ENCODE results near the gene PTCD1.
"Not testable (repeated sequence)": the region's sequence is repeated elsewhere in the genome, so short reads cannot be mapped to it uniquely, and the experiment has no call there.

The PTCD1 gene

DNA sequence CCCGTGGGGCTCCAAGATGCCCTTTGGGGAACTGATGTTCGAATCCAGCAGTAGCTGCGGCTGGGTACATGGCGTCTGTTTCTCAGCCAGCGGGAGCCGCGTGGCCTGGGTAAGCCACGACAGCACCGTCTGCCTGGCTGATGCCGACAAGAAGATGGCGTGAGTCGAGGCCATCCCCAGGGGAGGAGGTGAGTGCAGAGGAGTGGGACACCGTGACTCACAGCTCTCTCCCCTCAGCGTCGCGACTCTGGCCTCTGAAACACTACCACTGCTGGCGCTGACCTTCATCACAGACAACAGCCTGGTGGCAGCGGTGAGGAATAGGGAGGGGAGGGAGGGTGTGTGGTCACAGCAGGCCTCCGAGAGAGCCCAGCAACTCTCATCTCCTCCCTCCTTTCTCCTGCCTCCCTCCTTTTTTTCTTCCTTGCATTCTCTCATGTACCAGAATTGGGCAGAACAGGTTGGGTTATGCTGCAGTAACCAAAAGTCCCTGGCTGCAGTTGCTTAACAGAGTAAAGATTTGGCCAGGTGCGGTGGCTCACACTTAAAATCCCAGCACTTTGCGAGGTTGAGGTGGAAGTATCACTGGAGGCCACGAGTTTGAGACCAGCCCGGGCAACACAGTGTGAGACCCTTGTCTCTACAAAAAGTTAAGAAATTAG, 47.5 kb downstream of the PTCD1 start:
- Histone ChIP-seq H3K4me1 (ENCODE audit: control insufficient read depth, insufficient read depth, low read length, poor library complexity, severe bottlenecking) (peaks cover 17% of the 10 kb centered on the region), H3K4me3 (ENCODE audit: insufficient read depth, low read depth, low read length, poor library complexity, severe bottlenecking) (no peak overlapping the region), H3K27ac (ENCODE audit: insufficient read depth, low read length, poor library complexity, severe bottlenecking) (no peak overlapping the region), H3K27me3 (replicated peaks; ENCODE audit: control insufficient read depth, insufficient read depth, low read length, poor library complexity, severe bottlenecking) (no peaks in the 10 kb centered on the region), H3K36me3 (ENCODE audit: control insufficient read depth, insufficient read depth, low read length) (peaks cover 78% of the 10 kb centered on the region), H3K9me3 (ENCODE audit: control insufficient read depth, low read length) (no peaks in the 10 kb centered on the region)
- no peak for DNase-seq

DNA sequence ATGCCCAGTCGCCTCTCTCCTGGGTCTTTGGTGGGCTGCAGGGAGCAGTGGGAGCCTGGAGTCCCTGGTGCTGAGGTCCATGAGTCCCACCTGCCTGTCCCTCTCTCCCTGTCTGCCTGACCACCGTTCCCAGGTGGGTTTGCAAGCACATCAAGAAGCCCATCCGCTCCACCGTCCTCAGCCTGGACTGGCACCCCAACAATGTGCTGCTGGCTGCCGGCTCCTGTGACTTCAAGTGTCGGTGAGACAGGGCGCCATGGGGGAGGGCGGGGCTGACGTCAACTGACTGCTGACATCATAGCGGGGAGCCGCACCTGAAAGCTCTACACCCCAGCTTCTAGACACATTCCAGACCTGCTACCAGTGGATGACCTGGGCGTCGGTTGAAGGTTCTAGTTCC, 48.8 kb downstream of the PTCD1 start:
- no peak overlapping the region for H3K4me3 ChIP-seq (ENCODE audit: insufficient read depth, low read depth, low read length, poor library complexity, severe bottlenecking)
- no peak overlapping the region for H3K27ac ChIP-seq (ENCODE audit: insufficient read depth, low read length, poor library complexity, severe bottlenecking)
- no peaks in the 10 kb centered on the region for H3K9me3 ChIP-seq (ENCODE audit: control insufficient read depth, low read length)
- peaks cover 21% of the 10 kb centered on the region for H3K4me1 ChIP-seq (ENCODE audit: control insufficient read depth, insufficient read depth, low read length, poor library complexity, severe bottlenecking)
- no peak for DNase-seq
- peaks cover 70% of the 10 kb centered on the region for H3K36me3 ChIP-seq (ENCODE audit: control insufficient read depth, insufficient read depth, low read length)
- no peaks in the 10 kb centered on the region for H3K27me3 ChIP-seq (replicated peaks; ENCODE audit: control insufficient read depth, insufficient read depth, low read length, poor library complexity, severe bottlenecking)

DNA sequence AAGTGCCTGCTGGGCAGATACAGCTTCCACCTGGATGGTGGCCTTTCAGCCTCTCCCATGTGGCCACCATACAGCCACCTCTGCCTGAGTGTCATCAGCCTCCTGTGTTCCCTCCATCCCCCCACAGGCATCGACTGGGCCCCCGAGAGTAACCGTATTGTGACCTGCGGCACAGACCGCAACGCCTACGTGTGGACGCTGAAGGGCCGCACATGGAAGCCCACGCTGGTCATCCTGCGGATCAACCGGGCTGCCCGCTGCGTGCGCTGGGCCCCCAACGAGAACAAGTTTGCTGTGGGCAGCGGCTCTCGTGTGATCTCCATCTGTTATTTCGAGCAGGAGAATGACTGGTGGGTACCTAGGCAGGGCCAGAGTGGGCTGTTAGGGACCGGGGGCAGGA, 50.7 kb downstream of the PTCD1 start:
- no peak overlapping the region for H3K27ac ChIP-seq (ENCODE audit: insufficient read depth, low read length, poor library complexity, severe bottlenecking)
- H3K4me3 ChIP-seq (ENCODE audit: insufficient read depth, low read depth, low read length, poor library complexity, severe bottlenecking), result no peak overlapping the region
- peaks cover 68% of the 10 kb centered on the region for H3K36me3 ChIP-seq (ENCODE audit: control insufficient read depth, insufficient read depth, low read length)
- H3K27me3 ChIP-seq (replicated peaks; ENCODE audit: control insufficient read depth, insufficient read depth, low read length, poor library complexity, severe bottlenecking), result no peaks in the 10 kb centered on the region
- no peak for DNase-seq
- H3K9me3 ChIP-seq (ENCODE audit: control insufficient read depth, low read length), result no peaks in the 10 kb centered on the region
- peaks cover 26% of the 10 kb centered on the region for H3K4me1 ChIP-seq (ENCODE audit: control insufficient read depth, insufficient read depth, low read length, poor library complexity, severe bottlenecking)

DNA sequence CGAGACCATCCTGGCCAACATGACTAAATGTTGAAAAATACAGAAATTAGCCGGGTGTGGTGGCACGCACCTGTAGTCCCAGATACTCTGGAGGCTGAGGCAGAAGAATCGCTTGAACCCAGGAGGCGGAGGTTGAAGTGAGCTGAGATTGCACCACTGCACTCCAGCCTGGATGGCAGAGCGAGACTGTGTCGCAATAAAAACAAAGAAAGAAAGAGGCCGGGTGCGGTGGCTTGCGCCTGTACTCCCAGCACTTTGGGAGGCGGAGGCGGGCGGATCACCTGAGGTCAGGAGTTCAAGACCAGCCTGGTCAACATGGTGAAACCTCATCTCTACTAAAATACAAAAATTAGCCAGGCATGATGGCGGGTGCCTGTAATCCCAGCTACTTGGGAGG, 51.4 kb downstream of the PTCD1 start:
- not testable (repeated sequence) for H3K27me3 ChIP-seq (replicated peaks; ENCODE audit: control insufficient read depth, insufficient read depth, low read length, poor library complexity, severe bottlenecking); H3K4me3 ChIP-seq (ENCODE audit: insufficient read depth, low read depth, low read length, poor library complexity, severe bottlenecking); H3K9me3 ChIP-seq (ENCODE audit: control insufficient read depth, low read length); DNase-seq; H3K27ac ChIP-seq (ENCODE audit: insufficient read depth, low read length, poor library complexity, severe bottlenecking)
- peaks cover 20% of the 10 kb centered on the region for H3K4me1 ChIP-seq (ENCODE audit: control insufficient read depth, insufficient read depth, low read length, poor library complexity, severe bottlenecking)
- H3K36me3 ChIP-seq (ENCODE audit: control insufficient read depth, insufficient read depth, low read length), result peaks cover 68% of the 10 kb centered on the region

DNA sequence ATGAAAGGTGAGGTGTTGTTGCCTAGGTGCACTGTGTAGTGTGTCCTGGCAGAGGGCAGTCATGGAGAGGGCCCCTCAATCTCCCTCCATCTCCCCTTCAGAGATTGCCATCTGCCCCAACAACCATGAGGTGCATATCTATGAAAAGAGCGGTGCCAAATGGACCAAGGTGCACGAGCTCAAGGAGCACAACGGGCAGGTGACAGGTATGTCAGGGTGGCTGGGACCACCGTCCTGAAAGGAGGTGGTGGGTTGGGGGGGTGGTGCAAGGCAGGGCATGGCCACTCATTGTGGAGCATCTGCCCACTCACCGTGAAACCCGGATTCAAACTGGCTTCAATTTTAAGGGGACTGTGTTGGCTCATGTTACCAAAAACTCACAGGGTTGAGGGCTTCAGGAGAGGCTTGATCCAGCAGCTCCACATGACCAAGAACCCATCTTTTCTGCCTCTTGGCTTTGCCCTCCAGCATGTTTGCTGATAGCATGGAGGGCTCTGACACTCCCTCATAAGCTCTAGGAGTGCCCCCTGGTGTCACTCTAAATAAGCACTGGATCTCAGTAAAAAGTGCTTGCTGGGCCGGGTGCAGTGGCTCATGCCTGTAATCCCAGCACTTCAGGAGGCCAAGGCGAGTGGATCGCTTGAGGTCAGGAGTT, 51.9 kb downstream of the PTCD1 start:
- Histone ChIP-seq H3K4me1 (ENCODE audit: control insufficient read depth, insufficient read depth, low read length, poor library complexity, severe bottlenecking) (peaks cover 21% of the 10 kb centered on the region), H3K36me3 (ENCODE audit: control insufficient read depth, insufficient read depth, low read length) (peaks cover 67% of the 10 kb centered on the region), H3K4me3 (ENCODE audit: insufficient read depth, low read depth, low read length, poor library complexity, severe bottlenecking) (no peak overlapping the region), H3K27me3 (replicated peaks; ENCODE audit: control insufficient read depth, insufficient read depth, low read length, poor library complexity, severe bottlenecking) (no peaks in the 10 kb centered on the region), H3K9me3 (ENCODE audit: control insufficient read depth, low read length) (no peaks in the 10 kb centered on the region), H3K27ac (ENCODE audit: insufficient read depth, low read length, poor library complexity, severe bottlenecking) (peak overlapping the region; percentile 32)
- DNase-seq, result no peak

DNA sequence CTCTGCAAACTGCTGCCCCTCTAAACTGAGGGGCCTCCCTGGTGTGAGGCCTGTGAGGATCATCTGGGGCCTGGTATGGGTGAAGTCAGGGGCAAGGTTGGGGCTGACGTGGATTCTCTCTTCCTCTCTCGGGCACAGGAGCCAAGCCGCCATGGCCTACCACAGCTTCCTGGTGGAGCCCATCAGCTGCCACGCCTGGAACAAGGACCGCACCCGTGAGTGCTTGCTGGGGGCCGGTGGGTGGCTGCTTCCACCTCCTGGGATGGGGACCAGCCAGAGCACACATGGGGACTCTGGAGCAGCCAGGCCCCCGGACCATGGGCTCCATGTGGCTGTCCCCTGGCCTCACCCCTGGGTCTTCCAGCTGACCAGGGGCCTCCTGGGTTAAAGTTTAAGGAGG, 53.0 kb downstream of the PTCD1 start:
- peaks cover 56% of the 10 kb centered on the region for H3K36me3 ChIP-seq (ENCODE audit: control insufficient read depth, insufficient read depth, low read length)
- H3K4me3 ChIP-seq (ENCODE audit: insufficient read depth, low read depth, low read length, poor library complexity, severe bottlenecking), result no peak overlapping the region
- H3K27me3 ChIP-seq (replicated peaks; ENCODE audit: control insufficient read depth, insufficient read depth, low read length, poor library complexity, severe bottlenecking), result no peaks in the 10 kb centered on the region
- no peaks in the 10 kb centered on the region for H3K9me3 ChIP-seq (ENCODE audit: control insufficient read depth, low read length)
- H3K27ac ChIP-seq (ENCODE audit: insufficient read depth, low read length, poor library complexity, severe bottlenecking), result peak overlapping the region; percentile 57
- H3K4me1 ChIP-seq (ENCODE audit: control insufficient read depth, insufficient read depth, low read length, poor library complexity, severe bottlenecking), result peaks cover 32% of the 10 kb centered on the region
- DNase-seq, result no peak

DNA sequence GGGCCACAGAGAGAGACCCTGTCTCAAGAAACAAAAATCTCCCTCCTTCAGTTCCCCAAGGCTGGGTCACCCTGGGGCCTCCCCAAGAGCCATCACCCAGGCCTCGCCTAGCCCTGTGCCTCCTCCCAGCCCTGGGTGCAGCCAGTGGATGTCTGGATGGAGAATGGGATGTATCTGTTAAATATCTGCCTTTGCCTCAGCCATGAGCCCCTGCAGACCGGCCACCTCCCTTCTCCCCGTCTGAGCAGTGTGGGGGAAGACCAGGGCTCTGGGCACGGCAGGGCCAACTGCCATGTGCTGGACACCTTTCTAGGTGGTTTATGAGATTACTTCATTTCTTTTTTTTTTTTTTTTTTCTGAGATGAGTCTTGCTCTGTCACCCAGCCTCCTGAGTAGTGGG, 54.1 kb downstream of the PTCD1 start:
- Histone ChIP-seq H3K9me3 (ENCODE audit: control insufficient read depth, low read length) (no peaks in the 10 kb centered on the region), H3K4me3 (ENCODE audit: insufficient read depth, low read depth, low read length, poor library complexity, severe bottlenecking) (no peak overlapping the region), H3K36me3 (ENCODE audit: control insufficient read depth, insufficient read depth, low read length) (peaks cover 45% of the 10 kb centered on the region)

DNA sequence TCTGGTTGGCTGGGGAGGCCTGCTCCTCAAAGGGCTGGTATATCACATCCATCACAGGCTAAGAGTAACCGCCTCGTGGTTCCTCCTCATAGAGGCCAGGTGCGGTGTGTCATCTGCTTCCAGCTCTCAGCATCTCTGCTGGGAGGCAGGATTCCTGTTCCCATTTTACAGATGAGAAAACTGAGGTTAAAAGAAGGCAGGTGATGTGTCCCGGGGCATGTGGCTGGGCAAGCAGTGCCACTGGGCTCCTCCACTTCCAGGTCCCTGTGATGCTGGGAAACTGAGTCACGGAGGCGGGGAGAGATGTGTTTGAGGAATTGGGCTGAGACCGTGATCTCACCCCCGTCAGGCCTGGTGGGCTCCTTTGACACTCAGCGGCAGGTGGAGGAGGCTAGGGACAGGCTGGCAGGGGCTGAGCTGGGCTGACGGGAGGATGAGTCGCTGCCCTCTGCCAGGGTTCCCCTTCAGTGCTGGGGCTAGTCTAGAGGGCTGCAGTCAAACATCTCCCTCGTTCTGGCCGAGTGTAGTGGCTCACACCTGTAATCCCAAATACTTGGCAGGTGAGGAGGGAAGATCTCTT, 54.7 kb downstream of the PTCD1 start:
- no peaks in the 10 kb centered on the region for H3K27me3 ChIP-seq (replicated peaks; ENCODE audit: control insufficient read depth, insufficient read depth, low read length, poor library complexity, severe bottlenecking)
- peaks cover 49% of the 10 kb centered on the region for H3K4me1 ChIP-seq (ENCODE audit: control insufficient read depth, insufficient read depth, low read length, poor library complexity, severe bottlenecking)
- DNase-seq, result no peak
- H3K36me3 ChIP-seq (ENCODE audit: control insufficient read depth, insufficient read depth, low read length), result peaks cover 40% of the 10 kb centered on the region
- no peak overlapping the region for H3K4me3 ChIP-seq (ENCODE audit: insufficient read depth, low read depth, low read length, poor library complexity, severe bottlenecking)
- no peaks in the 10 kb centered on the region for H3K9me3 ChIP-seq (ENCODE audit: control insufficient read depth, low read length)
- H3K27ac ChIP-seq (ENCODE audit: insufficient read depth, low read length, poor library complexity, severe bottlenecking), result peak overlapping the region; percentile 43

More for the DNA sequence above, 54.1 kb downstream of the PTCD1 start:
- peak overlapping the region; percentile 43 for H3K27ac ChIP-seq (ENCODE audit: insufficient read depth, low read length, poor library complexity, severe bottlenecking)
- peaks cover 42% of the 10 kb centered on the region for H3K4me1 ChIP-seq (ENCODE audit: control insufficient read depth, insufficient read depth, low read length, poor library complexity, severe bottlenecking)
- no peaks in the 10 kb centered on the region for H3K27me3 ChIP-seq (replicated peaks; ENCODE audit: control insufficient read depth, insufficient read depth, low read length, poor library complexity, severe bottlenecking)
- no peak for DNase-seq

DNA sequence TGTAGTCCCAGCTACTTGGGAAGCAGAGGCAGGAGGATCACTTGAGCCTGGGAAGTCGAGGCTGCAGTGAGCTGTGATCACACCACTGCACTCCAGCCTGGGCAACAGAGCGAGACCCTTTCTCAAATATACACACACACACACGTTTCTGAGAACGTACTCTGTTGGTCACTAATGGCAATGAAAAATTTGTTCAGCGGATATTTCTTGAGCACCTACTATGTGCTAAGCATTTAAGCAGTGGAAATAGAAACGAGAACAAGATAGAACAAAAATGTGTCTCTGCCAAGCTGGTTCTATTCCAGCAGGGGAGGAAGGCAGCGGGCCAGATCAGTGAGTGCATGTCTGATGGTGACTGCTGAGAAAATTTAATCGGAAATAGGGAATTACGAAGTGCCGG, 55.4 kb downstream of the PTCD1 start:
- no peak for DNase-seq
- no peaks in the 10 kb centered on the region for H3K27me3 ChIP-seq (replicated peaks; ENCODE audit: control insufficient read depth, insufficient read depth, low read length, poor library complexity, severe bottlenecking)
- peaks cover 50% of the 10 kb centered on the region for H3K4me1 ChIP-seq (ENCODE audit: control insufficient read depth, insufficient read depth, low read length, poor library complexity, severe bottlenecking)
- H3K36me3 ChIP-seq (ENCODE audit: control insufficient read depth, insufficient read depth, low read length), result peaks cover 38% of the 10 kb centered on the region
- no peak overlapping the region for H3K4me3 ChIP-seq (ENCODE audit: insufficient read depth, low read depth, low read length, poor library complexity, severe bottlenecking)
- no peaks in the 10 kb centered on the region for H3K9me3 ChIP-seq (ENCODE audit: control insufficient read depth, low read length)
- H3K27ac ChIP-seq (ENCODE audit: insufficient read depth, low read length, poor library complexity, severe bottlenecking), result peak overlapping the region; percentile 43

DNA sequence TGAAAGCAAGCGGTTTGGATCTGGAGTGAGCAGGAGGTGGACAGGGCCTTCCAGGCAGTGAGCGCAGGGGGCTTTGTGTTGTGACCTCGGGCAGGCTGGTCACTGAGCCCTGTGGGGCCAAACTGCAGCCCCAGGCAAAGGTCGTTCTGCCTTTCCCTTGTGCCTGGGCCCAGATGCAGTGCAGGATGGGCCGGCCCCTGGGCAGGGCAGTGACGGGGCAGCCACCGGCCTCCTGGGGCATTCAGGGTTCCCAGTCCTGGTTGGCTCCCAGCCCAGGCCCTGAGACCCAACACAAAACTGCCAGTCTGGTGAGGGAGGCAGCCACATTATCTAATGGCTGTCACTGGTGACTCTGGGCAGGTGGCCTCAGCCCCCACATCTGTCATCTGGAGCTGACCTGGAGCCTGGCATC, 56.9 kb downstream of the PTCD1 start:
- DNase-seq, result no peak
- H3K4me1 ChIP-seq (ENCODE audit: control insufficient read depth, insufficient read depth, low read length, poor library complexity, severe bottlenecking), result peaks cover 52% of the 10 kb centered on the region
- no peaks in the 10 kb centered on the region for H3K27me3 ChIP-seq (replicated peaks; ENCODE audit: control insufficient read depth, insufficient read depth, low read length, poor library complexity, severe bottlenecking)
- H3K27ac ChIP-seq (ENCODE audit: insufficient read depth, low read length, poor library complexity, severe bottlenecking), result peak overlapping the region; percentile 60
- no peak overlapping the region for H3K4me3 ChIP-seq (ENCODE audit: insufficient read depth, low read depth, low read length, poor library complexity, severe bottlenecking)
- no peaks in the 10 kb centered on the region for H3K9me3 ChIP-seq (ENCODE audit: control insufficient read depth, low read length)
- peaks cover 33% of the 10 kb centered on the region for H3K36me3 ChIP-seq (ENCODE audit: control insufficient read depth, insufficient read depth, low read length)
